GM12873 (cell line): ENCODE measurements around the gene LY9.

Experiments used
- CTCF ChIP-seq: IDR thresholded peaks from 2 replicates; pipeline ENCODE4 v1.5.1; 2012; ENCODE audit warnings: low read depth, mild to moderate bottlenecking, moderate library complexity, low read length, control low read depth; ENCODE audit not compliant: insufficient read depth; ENCODE audit errors: missing control alignments

The LY9 gene

GRCh38 chr1:160829766-160830165 is 33.8 kb downstream of the LY9 start:
- TF ChIP-seq CTCF = no peak

- peak; percentile 86 for TF ChIP-seq CTCF
Measured at GRCh38 chr1:160830321-160831153, 34.6 kb downstream of the LY9 start.

- TF ChIP-seq CTCF = peak; percentile 62
Measured at GRCh38 chr1:160834945-160835565, 39.1 kb downstream of the LY9 start.

- no peak for TF ChIP-seq CTCF
Measured at GRCh38 chr1:160835751-160836150, 39.8 kb downstream of the LY9 start.

- no peak for TF ChIP-seq CTCF
Measured at GRCh38 chr1:160836561-160836960, 40.6 kb downstream of the LY9 start.

- TF ChIP-seq CTCF = no peak
Measured at GRCh38 chr1:160836981-160837557, 41.1 kb downstream of the LY9 start.

- peak; percentile 64 for TF ChIP-seq CTCF
Measured at GRCh38 chr1:160837558-160838205, 41.7 kb downstream of the LY9 start.
